ENCODE results near the gene GALNS. TPM values are rescaled to one million over a fixed set of nuclear protein-coding genes. Genes with fewer than 3 reads are reported as not detected.

Gene GALNS
- total and polyA plus RNA-seq, 2 of the 4 experiments (the other 2 are of a cell fraction), result 7.2 to 32.5 TPM

GRCh38 chr16:88807142-88807625 lies 49.6 kb downstream of the GALNS start:
- no peak overlapping the region for H4K5ac ChIP-seq (ENCODE audit: low read depth, low read length)
- ChIA-PET CTCF (no interaction called here), POLR2A (ENCODE audit: unreplicated experiment) (no interaction called here)
- no peak overlapping the region for H3K4ac ChIP-seq (ENCODE audit: low read depth, low read length)
- no peak overlapping the region for H4K91ac ChIP-seq (ENCODE audit: insufficient read depth, low read depth, low read length)
- DNase-seq, result no peak
- no peak overlapping the region for H2AK5ac ChIP-seq (ENCODE audit: low read depth, low read length)
- H3K36me3 ChIP-seq (ENCODE audit: control insufficient read depth, insufficient read depth, low read length), result peaks cover 19% of the 10 kb centered on the region
- no TSS peak for BruUV-seq (replicated peaks)
- H3K4me2 ChIP-seq (ENCODE audit: low read depth, low read length), result no peak overlapping the region
- peaks cover 11 to 60% of the 10 kb centered on the region in 2 experiments; a peak in 3 of 4 replicates for H3K79me1 ChIP-seq (ENCODE audit: low read depth in 1 of 2, low read length in 2 of 2)
- peak overlapping the region; percentile 88 for H2AK9ac ChIP-seq (replicated peaks; ENCODE audit: low read depth, low read length, poor library complexity)
- H3K4me1 ChIP-seq (ENCODE audit: control insufficient read depth, insufficient read depth, low read length), result peaks cover 19% of the 10 kb centered on the region
- no peaks in the 10 kb centered on the region for H3K9me1 ChIP-seq (ENCODE audit: insufficient read depth, low read length)
- no peak overlapping the region for H3K23ac ChIP-seq (ENCODE audit: low read depth, low read length)
- H4K20me1 ChIP-seq (ENCODE audit: insufficient read depth, low read length), result peaks cover 23% of the 10 kb centered on the region
- no peak overlapping the region for H3K9ac ChIP-seq (ENCODE audit: low read depth, low read length)
- H4K8ac ChIP-seq (ENCODE audit: low read depth in 2 of 2, low read length in 2 of 2), result no peak overlapping the region
- no peak overlapping the region for H3K14ac ChIP-seq (replicated peaks; ENCODE audit: low read depth, low read length)
- no peak overlapping the region for H2BK20ac ChIP-seq (ENCODE audit: low read depth, low read length)
- ATAC-seq (ENCODE audit: low read depth), result no peak
- no peak overlapping the region for H2BK5ac ChIP-seq (ENCODE audit: low read depth, low read length, poor library complexity, severe bottlenecking)
- TF ChIP-seq CHD1 (IDR thresholded peaks at IDR 0.05; ENCODE audit: low read depth, low read length), result no peak
- no peak for TF ChIP-seq FOS (IDR thresholded peaks at IDR 0.05; ENCODE audit: low read depth, low read length)
- 90% methylated on average over 21 of the region's 24 CpGs; no CpG with 5 or more reads in 1 of the 2 experiments for WGBS, 2 experiments (ENCODE audit: extremely low coverage in 2 of 2, insufficient read length in 1 of 2)
- no peaks in the 10 kb centered on the region for H3K9me3 ChIP-seq (ENCODE audit: control insufficient read depth, insufficient read depth, low read length)
- H2AFZ ChIP-seq (replicated peaks; ENCODE audit: low read length, poor library complexity), result no peak overlapping the region
- H2BK120ac ChIP-seq (ENCODE audit: low read depth, low read length), result no peak overlapping the region
- dilution Hi-C loops (cut with HindIII; ENCODE audit: low sequenced_read_pairs, unreplicated experiment), result no loop called here
- no peaks in the 10 kb centered on the region for H3K27me3 ChIP-seq (ENCODE audit: control insufficient read depth, insufficient read depth, low read length)
- in situ Hi-C loops (cut with MboI; ENCODE audit: low sequenced_read_pairs), result no loop called here
- no peak overlapping the region for H3K27ac ChIP-seq (ENCODE audit: insufficient read depth, low read length)
- H2BK15ac ChIP-seq (ENCODE audit: low read depth, low read length), result no peak overlapping the region
- H3K4me3 ChIP-seq (ENCODE audit: insufficient read depth, low read depth, low read length), result no peak overlapping the region
- intact Hi-C loops (cut with micrococcal nuclease), result no loop called here
- H3K18ac ChIP-seq (ENCODE audit: low read depth, low read length), result no peak overlapping the region
- H3K56ac ChIP-seq (ENCODE audit: extremely low read depth, insufficient read depth, low read length), result no peak overlapping the region

Data from IMR-90 (cell line).